GM18502 (cell line): Measurements from ENCODE around the gene MPC2.

Experiments
- ATAC-seq: cut with Tn5 transposase; IDR thresholded peaks from one replicate; pipeline ENCODE4 v1.9.1; 2021; ENCODE audit warnings: mild to moderate bottlenecking; ENCODE audit not compliant: unreplicated experiment, poor library complexity

The MPC2 gene

GRCh38 chr1:167936930-167937708 lies at the start of gene MPC2:
TSS of gene MPC2 (minus strand) at chr1:167937072. CDS start at chr1:167935841, 1,231 bp downstream.
- ATAC-seq: peak; percentile 10

GRCh38 chr1:167984886-167985489 lies 48.1 kb upstream of the MPC2 start:
- no peak for ATAC-seq

GRCh38 chr1:167983797-167984420 lies 47.0 kb upstream of the MPC2 start:
- ATAC-seq: no peak

GRCh38 chr1:167981933-167982332 lies 45.1 kb upstream of the MPC2 start:
- ATAC-seq: no peak

- ATAC-seq: no peak
Observed at GRCh38 chr1:167977245-167977644, 40.4 kb upstream of the MPC2 start.

GRCh38 chr1:167974698-167975097 lies 37.8 kb upstream of the MPC2 start:
- ATAC-seq: no peak

- no peak for ATAC-seq
Observed at GRCh38 chr1:167973832-167974231, 37.0 kb upstream of the MPC2 start.

GRCh38 chr1:167968569-167968968 lies 31.7 kb upstream of the MPC2 start:
- ATAC-seq: no peak

GRCh38 chr1:167966050-167966449 lies 29.2 kb upstream of the MPC2 start:
- ATAC-seq: no peak

- no peak for ATAC-seq
Observed at GRCh38 chr1:167964646-167965045, 27.8 kb upstream of the MPC2 start.

GRCh38 chr1:167957710-167958109 lies 20.8 kb upstream of the MPC2 start:
- no peak for ATAC-seq

- ATAC-seq: no peak
Observed at GRCh38 chr1:167955915-167956314, 19.0 kb upstream of the MPC2 start.

- no peak for ATAC-seq
Observed at GRCh38 chr1:167950569-167950968, 13.7 kb upstream of the MPC2 start.

GRCh38 chr1:167949785-167950184 lies 12.9 kb upstream of the MPC2 start:
- no peak for ATAC-seq

GRCh38 chr1:167947733-167948132 lies 10.9 kb upstream of the MPC2 start:
- ATAC-seq: no peak

- no peak for ATAC-seq
Observed at GRCh38 chr1:167943541-167943940, 6.7 kb upstream of the MPC2 start.

- ATAC-seq: no peak
Observed at GRCh38 chr1:167940264-167940663, 3.4 kb upstream of the MPC2 start.

- no peak for ATAC-seq
Observed at GRCh38 chr1:167938080-167938636, 1.3 kb upstream of the MPC2 start.

- ATAC-seq: no peak
Observed at GRCh38 chr1:167937709-167938010, 788 bp upstream of the MPC2 start.

GRCh38 chr1:167936068-167936929 lies 573 bp downstream of the MPC2 start, which contains the start of gene DCAF6:
TSS of gene DCAF6 (plus strand) at chr1:167936683. CDS start at chr1:167936912, 229 bp downstream.
- peak; percentile 79 for ATAC-seq
